Muscle layer of duodenum (tissue), 2 donors: Measurements from ENCODE around the gene ZNF445.
"Not testable (repeated sequence)": the region's sequence is repeated elsewhere in the genome, so short reads cannot be mapped to it uniquely, and the experiment has no call there.

Source experiments
- H3K27ac ChIP-seq: one replicate; pipeline ENCODE4 v1.7.0; 2013; ENCODE audit warnings: mild to moderate bottlenecking, low read length
- H3K27me3 ChIP-seq: one replicate; pipeline ENCODE4 v1.7.0; 2013; ENCODE audit warnings: low read depth, mild to moderate bottlenecking, control low read depth, low read length
- H3K36me3 ChIP-seq, 2 donors: one replicate each; pipeline ENCODE4 v1.7.0; 2013; ENCODE audit warnings: low read length in 2 of 2, control low read depth in 1 of 2, mild to moderate bottlenecking in 1 of 2; ENCODE audit not compliant: insufficient read depth in 2 of 2, control insufficient read depth in 1 of 2
- H3K4me1 ChIP-seq, 2 donors: one replicate each; pipeline ENCODE4 v1.7.0; 2013; ENCODE audit warnings: low read length in 2 of 2, mild to moderate bottlenecking in 2 of 2, control low read depth in 1 of 2, moderate library complexity in 1 of 2; ENCODE audit not compliant: insufficient read depth in 2 of 2, control insufficient read depth in 1 of 2
- H3K4me3 ChIP-seq, 2 donors: one replicate each; pipeline ENCODE4 v1.7.0; 2013; ENCODE audit warnings: low read length in 2 of 2, low read depth in 1 of 2, mild to moderate bottlenecking in 1 of 2
- H3K9me3 ChIP-seq, 2 donors: one replicate each; pipeline ENCODE4 v1.7.0; 2013; ENCODE audit warnings: low read length in 2 of 2, control low read depth in 1 of 2, mild to moderate bottlenecking in 1 of 2; ENCODE audit not compliant: control insufficient read depth in 1 of 2
- donor health status: healthy.

Gene ZNF445

GRCh38 chr3:44504566-44504965 lies 27.1 kb upstream of the ZNF445 start:
- H3K36me3 ChIP-seq, result peaks cover 16 to 30% of the 10 kb centered on the region in 2 donors
- H3K27ac ChIP-seq, result no peak overlapping the region
- peaks cover 12 to 26% of the 10 kb centered on the region in 2 donors for H3K9me3 ChIP-seq
- no peak overlapping the region for H3K4me3 ChIP-seq
- H3K27me3 ChIP-seq, result no peaks in the 10 kb centered on the region
- peaks cover 6 to 11% of the 10 kb centered on the region in 2 donors for H3K4me1 ChIP-seq

GRCh38 chr3:44503178-44503577 lies 25.7 kb upstream of the ZNF445 start:
- H3K4me3 ChIP-seq, H3K27me3 ChIP-seq, H3K27ac ChIP-seq, H3K4me1 ChIP-seq: not testable (repeated sequence)
- Histone ChIP-seq H3K36me3 (peaks cover 22 to 40% of the 10 kb centered on the region in 2 donors), H3K9me3 (peaks cover 24 to 37% of the 10 kb centered on the region in 2 donors)

GRCh38 chr3:44501971-44502370 lies 24.5 kb upstream of the ZNF445 start:
- Histone ChIP-seq H3K27ac (no peak overlapping the region), H3K27me3 (no peaks in the 10 kb centered on the region), H3K36me3 (peaks cover 22 to 49% of the 10 kb centered on the region in 2 donors), H3K4me3 (no peak overlapping the region), H3K4me1 (peaks cover 0 to 5% of the 10 kb centered on the region in 2 donors), H3K9me3 (peaks cover 24 to 37% of the 10 kb centered on the region in 2 donors)

- H3K9me3 ChIP-seq, result peaks cover 27 to 37% of the 10 kb centered on the region in 2 donors
- not testable (repeated sequence) for H3K4me1 ChIP-seq, H3K27me3 ChIP-seq, H3K27ac ChIP-seq
- H3K4me3 ChIP-seq, result peak overlapping the region in 1 of 2 donors; percentile 22
- H3K36me3 ChIP-seq, result peaks cover 25 to 49% of the 10 kb centered on the region in 2 donors
Observed at GRCh38 chr3:44499899-44500168, 22.4 kb upstream of the ZNF445 start.

GRCh38 chr3:44499149-44499898 lies 21.9 kb upstream of the ZNF445 start:
- peaks cover 25 to 50% of the 10 kb centered on the region in 2 donors for H3K36me3 ChIP-seq

GRCh38 chr3:44495636-44496415 lies 18.4 kb upstream of the ZNF445 start:
- Histone ChIP-seq H3K36me3 (peaks cover 14 to 50% of the 10 kb centered on the region in 2 donors), H3K27me3 (no peaks in the 10 kb centered on the region), H3K27ac (no peak overlapping the region), H3K4me3 (no peak overlapping the region), H3K9me3 (peaks cover 22 to 27% of the 10 kb centered on the region in 2 donors), H3K4me1 (no peaks in the 10 kb centered on the region)

More at GRCh38 chr3:44499149-44499898, 21.9 kb upstream of the ZNF445 start:
- Histone ChIP-seq H3K4me1 (no peaks in the 10 kb centered on the region), H3K27ac (no peak overlapping the region), H3K9me3 (peaks cover 27 to 37% of the 10 kb centered on the region in 2 donors), H3K27me3 (no peaks in the 10 kb centered on the region), H3K4me3 (peak overlapping the region in 1 of 2 donors; percentile 22)

- H3K4me3 ChIP-seq, result no peak overlapping the region
Observed at GRCh38 chr3:44492496-44492895, 15.0 kb upstream of the ZNF445 start.

GRCh38 chr3:44482721-44483120 lies 5.3 kb upstream of the ZNF445 start:
- H3K4me1 ChIP-seq, result no peaks in the 10 kb centered on the region
- no peaks in the 10 kb centered on the region for H3K27me3 ChIP-seq
- no peak overlapping the region for H3K4me3 ChIP-seq
- no peak overlapping the region for H3K27ac ChIP-seq
- H3K9me3 ChIP-seq, result no peaks in the 10 kb centered on the region
- no peaks in the 10 kb centered on the region for H3K36me3 ChIP-seq

More at GRCh38 chr3:44492496-44492895, 15.0 kb upstream of the ZNF445 start:
- Histone ChIP-seq H3K4me1 (no peaks in the 10 kb centered on the region), H3K9me3 (peaks cover 6 to 7% of the 10 kb centered on the region in 2 donors), H3K27ac (no peak overlapping the region), H3K27me3 (no peaks in the 10 kb centered on the region), H3K36me3 (peaks cover 3 to 21% of the 10 kb centered on the region in 2 donors)

- Histone ChIP-seq H3K27ac (no peak overlapping the region), H3K4me1 (peaks cover 8 to 16% of the 10 kb centered on the region in 2 donors), H3K9me3 (no peaks in the 10 kb centered on the region), H3K4me3 (no peak overlapping the region), H3K27me3 (no peaks in the 10 kb centered on the region), H3K36me3 (no peaks in the 10 kb centered on the region)
Observed at GRCh38 chr3:44478606-44479094, 1.2 kb upstream of the ZNF445 start.

- no peak overlapping the region for H3K27ac ChIP-seq
- no peaks in the 10 kb centered on the region for H3K9me3 ChIP-seq
- peak overlapping the region; percentile 62 to 80 for H3K4me3 ChIP-seq
- no peaks in the 10 kb centered on the region for H3K27me3 ChIP-seq
- no peaks in the 10 kb centered on the region for H3K36me3 ChIP-seq
- peaks cover 8 to 16% of the 10 kb centered on the region in 2 donors for H3K4me1 ChIP-seq
Observed at GRCh38 chr3:44478055-44478468, 592 bp upstream of the ZNF445 start.

- H3K9me3 ChIP-seq, result no peaks in the 10 kb centered on the region
- H3K36me3 ChIP-seq, result no peaks in the 10 kb centered on the region
- H3K4me3 ChIP-seq, result peak overlapping the region; percentile 80 to 90
- H3K27me3 ChIP-seq, result no peaks in the 10 kb centered on the region
- H3K27ac ChIP-seq, result peak overlapping the region; percentile 36
- peaks cover 8 to 17% of the 10 kb centered on the region in 2 donors for H3K4me1 ChIP-seq
Observed at GRCh38 chr3:44476963-44477311, 533 bp downstream of the ZNF445 start.
